ENCODE measurements around the gene PTPRE.

Gene PTPRE

DNA sequence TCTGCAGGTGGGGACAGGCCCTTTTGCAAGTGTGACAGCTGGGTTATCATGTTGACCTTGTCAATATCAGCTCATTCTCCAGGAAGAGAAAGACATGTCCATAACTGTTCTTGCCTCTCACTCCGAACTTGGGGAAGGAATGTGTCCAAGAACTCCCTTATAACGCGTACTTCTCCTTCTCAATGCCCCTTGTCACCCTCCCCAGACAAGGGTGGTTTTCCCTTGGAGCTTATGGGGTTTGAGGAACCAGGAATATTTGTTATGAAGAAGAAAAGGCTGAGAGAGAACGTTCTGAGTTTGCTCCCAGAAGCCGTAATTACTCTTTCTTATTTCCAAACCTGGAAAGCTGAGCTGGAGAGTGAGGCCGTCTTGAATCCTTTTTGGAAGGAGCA, 141.9 kb downstream of the PTPRE start:
- no peak for DNase-seq

DNA sequence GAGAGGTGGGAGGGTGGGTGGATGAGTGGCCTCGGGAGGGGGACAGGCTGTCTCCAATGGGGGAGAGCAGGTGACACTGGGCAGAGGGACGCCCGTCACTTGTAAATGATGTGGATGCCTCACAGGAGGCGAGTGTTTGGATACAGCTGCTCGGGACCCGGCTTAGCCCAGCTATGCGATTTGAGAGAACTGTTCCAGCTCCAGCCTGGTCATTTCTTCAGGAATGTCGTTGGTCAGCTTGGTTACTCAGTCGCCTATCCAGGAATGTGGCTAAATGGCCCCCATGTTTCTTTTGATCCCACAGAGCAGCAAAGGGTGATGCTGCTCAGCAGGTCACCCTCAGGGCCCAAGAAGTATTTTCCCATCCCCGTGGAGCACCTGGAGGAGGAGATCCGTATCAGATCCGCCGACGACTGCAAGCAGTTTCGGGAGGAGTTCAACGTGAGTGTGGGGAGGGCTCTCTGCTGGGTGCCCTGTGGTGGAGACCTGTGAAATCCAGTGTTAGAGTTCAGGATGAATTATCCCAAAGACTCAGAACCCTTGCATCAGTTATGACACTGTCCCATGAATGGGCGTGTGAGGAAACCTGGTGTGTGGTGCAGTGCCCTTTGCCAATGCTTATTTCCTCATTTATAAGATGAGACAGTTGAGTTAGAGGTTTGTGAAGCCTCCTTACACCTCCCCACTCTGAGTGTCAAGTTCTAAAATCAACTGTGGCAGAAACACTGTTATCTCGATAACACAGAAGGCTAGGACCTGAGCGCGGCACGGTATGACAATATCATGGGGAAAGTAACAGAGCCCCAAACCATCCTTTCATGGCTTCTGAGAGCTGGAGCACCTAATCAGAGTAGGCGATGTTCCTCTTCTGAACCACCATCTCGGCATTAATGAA, 142.6 kb downstream of the PTPRE start:
- DNase-seq = no peak

DNA sequence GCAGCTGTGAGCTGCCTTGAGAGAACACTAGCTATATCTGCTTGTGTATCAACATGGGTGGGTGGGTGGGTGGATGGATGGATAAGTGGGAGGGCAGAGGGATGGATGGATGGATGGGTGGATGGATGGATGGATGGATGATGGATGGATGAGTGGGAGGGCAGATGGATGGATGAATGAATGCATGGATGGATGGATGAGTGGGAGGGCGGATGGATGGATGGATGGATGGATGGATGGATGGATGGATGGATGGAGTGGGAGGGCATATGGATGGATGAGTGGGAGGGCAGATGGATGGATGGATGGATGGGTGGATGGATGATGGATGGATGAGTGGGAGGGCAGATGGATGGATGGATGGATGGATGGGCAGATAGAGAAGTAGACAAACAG, 143.2 kb downstream of the PTPRE start:
- DNase-seq = no peak

DNA sequence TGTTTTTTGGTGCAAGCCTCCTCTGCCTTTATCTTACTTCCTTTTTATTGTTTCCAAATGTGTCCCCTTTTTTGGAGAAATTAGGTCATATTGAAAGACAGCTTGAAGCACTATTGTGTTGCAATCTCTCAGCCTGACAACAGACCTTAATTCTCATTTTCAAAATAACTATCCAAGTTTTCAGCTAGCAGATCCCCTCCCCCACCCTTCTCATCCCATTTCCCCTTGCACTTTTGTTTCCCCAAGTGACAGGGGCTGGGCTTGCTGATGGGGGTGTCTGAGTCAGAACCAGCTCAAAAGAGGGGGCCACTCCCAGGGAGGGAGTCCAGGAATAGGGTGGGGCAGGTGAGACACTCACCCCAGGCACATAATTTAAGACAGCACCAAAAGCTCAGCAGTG, 144.0 kb downstream of the PTPRE start:
- DNase-seq = no peak

DNA sequence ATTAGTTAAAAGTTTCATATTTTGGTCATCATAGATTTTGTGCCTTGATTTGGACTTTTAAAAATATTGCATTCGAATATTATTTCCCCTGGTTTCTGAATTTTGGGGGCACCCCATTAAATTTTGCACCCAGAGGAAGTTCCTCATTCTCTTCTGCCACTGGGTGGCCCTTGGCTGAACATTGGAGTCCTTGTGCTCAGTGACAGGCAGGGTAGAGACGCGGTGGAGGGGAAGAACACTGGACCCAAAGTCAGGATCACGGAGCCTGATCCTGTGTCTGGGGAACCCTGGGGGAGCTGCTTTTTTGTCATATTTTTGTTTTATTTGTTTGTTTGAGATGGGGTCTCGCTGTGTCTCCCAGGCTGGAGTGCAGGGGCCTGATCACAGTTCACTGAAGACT, 144.6 kb downstream of the PTPRE start:
- no peak for DNase-seq

DNA sequence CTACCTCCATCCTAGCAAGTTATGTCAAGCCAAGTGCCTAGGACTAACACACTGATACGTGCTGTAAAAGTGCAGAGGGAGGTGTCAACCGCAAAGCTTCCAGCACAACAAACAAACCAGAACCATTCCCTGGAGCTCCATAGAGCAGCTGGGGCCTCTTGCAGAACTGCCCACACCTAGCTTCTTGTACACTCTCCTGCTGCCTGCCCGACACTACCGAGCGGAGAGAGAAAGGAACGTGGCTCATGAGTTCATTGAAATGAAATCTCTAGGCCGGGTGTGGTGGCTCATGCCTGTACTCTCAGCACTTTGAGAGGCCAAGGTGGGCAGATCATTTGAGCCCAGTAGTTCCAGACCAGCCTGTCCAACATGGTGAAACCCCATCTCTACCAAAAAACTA, 145.8 kb downstream of the PTPRE start:
- no peak for DNase-seq

DNA sequence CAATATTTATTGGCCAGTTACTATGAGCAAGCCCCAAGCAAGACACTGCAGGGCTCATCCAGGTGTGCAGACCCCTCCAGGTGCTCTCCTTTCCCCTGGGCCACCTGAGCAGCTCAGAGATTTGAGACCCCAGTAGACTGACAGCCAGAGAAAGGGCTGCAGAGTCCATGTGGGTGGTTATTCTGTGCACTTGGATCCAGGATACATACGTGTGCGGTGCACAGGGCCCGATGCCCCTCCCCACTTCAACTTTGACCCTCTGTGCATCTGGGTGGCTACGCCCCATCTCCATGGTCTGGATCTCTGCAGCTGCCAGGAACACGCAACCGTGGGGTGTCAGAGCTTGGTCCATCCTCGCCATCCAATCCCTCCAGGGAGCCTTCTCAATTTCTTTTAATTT, 146.5 kb downstream of the PTPRE start:
- DNase-seq = no peak

DNA sequence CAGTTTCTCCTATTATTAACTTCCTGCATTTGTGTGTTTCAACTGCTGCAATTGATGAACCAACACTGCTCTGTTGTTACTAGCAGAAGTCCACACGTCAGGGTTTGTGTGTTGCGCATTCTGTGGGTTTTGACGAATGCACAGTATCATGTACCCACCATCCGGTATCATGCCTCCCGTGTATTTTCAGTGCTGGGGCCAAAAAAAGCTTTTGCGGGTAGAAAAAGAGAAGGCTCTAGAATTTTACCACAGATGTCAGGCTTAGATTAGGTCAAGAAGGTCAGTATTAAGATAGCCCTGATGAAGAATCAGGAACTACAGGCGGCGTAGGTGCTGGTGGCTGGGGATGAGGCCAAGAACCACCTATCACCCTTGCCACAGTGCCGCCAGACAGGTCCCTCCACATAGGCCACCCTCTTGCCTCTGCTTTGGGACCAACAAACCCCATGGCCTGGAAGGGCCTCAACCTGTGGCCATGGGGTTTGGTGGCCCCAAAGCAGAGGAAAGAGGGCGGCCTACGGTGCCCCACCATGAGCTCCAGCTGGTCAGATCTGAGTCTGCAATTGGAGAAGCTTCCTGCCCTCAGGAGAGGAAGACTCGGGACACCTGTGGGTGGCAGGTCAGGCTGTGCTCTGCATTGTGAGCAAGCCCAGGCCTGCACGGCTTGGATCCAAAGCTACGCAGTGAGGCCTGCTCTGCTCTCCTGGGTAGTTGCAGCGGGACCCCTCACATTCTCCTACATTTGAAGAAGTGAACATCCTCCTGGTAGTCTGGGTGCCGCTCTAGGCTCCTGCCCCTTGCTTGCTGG, 147.5 kb downstream of the PTPRE start:
- no peak for DNase-seq

DNA sequence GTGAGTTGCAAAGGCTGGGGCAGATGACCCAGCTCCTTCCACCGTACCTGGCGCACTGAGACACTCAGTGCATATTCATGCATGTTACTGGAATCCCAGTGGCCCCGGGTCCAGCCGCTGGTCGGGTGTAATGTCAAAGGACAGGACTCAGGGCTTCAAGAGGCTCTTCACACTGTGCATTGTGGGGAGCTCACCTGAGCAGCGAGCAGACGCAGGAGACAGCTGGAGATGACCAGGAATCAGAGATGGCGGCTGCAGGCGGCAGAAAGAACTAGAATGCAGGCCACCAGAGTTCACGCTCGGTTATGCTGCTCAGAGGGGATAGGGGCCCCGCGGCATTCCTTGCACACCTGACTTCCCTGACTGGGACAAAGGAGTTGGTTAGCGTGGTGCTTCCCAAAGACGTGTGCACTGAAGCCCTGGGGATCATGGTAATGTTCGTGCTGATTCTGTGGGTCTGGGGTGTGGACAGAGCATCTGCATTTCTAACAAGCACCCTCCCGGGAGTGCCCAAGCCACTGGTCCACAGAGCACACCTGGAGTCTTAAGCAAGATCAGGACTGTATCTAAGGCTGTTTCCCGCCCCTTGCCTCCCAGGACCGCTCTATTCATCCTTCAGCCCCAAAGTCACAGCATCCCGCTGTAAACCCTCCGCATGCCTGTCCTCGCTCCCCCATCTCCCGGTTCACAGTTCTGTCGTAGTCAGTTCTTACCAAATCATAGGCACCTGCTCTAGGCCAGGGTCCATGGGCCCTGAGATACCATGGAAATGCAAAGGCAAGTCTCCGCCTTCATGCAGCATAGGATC, 148.4 kb downstream of the PTPRE start:
- DNase-seq = no peak

DNA sequence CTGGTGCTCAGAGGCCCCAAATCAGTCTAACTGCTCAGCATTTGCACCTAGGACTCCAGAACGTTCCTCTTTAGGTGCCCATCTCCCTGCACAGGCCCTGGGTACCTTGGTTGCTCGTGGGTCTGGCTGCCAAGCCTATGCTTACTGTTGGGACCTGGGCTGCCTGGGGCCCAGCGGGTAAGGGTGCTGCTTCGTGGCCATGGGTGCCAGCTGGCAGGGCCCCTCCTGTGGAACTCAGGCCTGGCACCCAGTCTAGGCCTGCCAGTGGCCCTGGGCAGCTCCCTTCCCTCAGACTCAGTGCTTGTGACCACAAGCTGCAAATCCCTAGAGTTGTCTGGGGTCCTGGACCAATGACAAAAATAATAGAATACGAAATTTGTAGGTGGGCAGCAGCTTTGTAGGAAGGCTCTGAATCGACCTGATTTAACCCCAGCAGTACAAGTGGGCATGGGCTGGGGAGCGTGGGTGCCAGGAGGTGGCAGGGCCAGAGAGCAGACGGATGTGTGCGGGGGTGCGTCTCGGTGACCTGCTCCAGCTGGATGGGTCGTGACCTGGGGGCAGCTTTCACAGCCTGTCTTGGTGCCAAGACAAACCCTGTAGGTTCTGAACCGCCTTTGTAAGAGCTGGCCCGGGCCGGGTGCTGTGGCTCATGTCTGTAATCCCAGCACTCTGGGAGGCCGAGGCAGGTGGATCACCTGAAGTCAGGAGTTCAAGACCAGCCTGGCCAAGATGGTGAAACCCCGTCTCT, 149.6 kb downstream of the PTPRE start:
- DNase-seq = no peak

DNA sequence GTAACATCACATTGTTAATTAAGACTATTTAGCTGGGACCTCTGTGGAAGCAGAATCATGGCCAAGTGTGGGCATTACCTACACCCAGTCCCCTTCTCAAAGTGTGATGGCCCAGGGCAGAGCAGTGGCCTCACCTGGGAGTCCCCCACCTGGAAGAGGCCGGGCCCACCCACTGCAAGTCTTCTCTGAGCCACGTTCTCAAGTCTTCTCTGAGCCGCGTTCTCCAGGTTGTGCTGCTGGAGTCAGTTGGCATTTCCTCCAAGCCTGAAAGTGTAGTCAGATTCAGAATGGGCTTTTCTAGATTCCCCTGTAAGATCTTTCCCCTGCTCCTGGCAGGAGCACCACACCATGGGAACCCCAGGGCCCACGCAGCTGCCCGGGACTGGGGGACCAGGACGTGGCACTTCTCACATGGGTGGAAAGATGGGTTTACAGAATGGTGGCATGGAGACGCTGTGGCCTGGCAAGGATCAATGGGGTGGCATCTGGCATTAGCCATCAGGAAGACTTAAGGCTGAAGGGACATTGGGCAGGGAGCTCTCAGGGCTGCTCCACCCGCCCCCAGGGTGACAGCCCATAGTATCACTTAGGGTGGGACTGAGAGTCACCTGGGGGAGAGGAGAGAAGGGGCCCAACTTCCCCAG, 151.3 kb downstream of the PTPRE start:
- DNase-seq = no peak

DNA sequence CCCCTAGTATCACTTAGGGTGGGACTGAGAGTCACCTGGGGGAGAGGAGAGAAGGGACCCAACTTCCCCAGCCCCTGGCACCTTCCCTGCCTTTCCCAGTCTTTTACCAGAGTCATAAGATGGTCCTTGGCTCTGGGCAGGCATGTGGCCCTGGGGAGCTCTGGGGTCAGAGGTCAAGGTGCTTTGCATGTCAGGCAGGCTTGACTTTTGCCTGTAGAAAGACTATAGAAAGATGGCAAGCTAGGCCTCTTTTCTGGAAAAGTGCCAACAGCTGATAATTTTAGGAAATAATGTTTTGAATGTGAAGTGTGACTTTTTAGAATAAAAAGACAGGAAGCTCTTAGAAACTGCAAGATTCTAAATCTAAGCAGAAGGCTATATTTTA, 151.8 kb downstream of the PTPRE start:
- DNase-seq = no peak

DNA sequence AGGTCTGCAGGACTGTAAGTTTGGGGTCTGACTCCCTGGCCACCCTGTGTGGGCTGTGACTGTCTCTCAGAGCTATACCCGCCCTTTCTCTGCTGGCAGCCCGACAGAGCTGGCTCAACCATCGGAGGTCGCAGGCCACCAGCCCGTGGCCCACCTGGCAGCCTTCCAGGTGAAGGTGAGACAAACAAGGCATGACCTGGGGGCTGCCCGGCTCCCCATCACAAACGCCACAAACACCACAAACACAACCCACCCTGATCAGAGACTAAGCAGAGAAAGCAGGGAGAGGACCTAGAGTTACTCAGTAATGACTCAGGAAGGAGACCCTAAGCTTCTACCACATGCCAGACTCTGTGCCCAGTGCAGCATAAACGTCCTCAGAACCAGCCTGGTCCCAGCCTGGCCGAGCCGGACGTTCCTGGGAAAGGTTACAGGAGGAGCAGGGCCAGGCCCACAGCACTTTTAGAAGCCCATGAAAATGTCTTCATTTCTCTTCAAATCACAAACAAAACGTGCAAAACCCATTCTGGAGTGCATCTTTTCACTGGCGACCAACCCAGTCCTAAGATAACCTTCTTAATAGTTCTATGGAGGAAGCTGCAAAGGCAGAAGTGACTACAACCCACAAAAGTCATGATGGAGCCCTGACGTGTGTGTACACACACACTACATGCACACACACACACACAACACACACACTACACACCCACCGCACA, 152.5 kb downstream of the PTPRE start:
- no peak for DNase-seq

DNA sequence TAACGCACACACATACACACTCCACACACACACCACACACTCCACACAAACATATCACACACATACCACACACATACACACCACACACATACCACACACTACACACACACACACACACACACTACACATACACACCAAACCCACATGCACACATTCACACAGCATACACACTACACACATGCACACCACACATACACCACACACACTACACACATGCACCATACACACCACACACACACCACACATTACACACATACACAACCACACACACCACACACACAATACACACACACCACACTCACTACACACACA, 153.0 kb downstream of the PTPRE start:
- no peak for DNase-seq

DNA sequence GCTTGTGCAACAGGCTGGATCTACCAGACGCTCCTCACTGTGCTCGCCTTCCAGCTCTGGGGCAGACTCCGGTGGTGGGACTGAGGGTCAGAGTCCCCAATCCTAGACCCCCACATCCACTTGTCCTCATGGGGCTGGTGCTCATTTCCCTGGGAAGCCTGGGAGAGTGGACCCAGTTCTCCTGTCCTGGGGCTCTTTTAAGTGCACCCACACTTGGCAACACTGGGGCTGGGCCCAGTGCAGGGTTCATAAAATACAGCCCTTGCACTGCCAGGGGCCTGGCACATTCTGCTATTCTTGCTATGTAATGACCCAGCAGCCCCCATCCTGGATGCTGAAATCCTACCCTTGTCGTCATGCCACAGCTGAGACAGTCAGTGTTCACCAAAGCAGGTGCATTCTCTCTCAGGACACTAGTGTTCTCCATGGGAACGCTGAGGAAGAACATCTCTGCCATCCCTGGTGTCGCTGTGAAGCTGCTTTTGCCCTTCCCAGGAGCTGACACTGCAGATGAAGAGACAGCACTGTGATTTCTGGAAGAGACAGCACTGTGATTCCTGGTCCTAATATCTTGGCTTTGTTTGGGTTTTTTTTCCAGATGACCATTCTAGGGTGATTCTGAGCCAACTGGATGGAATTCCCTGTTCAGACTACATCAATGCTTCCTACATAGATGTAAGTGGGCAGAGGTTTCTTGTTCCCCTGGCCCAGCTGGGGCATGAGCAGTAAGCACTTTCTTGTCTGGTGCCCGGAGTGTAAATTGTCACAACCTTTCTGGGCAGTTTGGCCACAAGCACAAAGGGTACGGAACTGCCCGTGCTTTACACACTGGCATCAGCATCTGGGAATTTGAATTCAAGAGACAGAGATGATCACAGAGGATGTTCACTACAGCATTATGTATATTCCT, 153.7 kb downstream of the PTPRE start:
- no peak for DNase-seq

DNA sequence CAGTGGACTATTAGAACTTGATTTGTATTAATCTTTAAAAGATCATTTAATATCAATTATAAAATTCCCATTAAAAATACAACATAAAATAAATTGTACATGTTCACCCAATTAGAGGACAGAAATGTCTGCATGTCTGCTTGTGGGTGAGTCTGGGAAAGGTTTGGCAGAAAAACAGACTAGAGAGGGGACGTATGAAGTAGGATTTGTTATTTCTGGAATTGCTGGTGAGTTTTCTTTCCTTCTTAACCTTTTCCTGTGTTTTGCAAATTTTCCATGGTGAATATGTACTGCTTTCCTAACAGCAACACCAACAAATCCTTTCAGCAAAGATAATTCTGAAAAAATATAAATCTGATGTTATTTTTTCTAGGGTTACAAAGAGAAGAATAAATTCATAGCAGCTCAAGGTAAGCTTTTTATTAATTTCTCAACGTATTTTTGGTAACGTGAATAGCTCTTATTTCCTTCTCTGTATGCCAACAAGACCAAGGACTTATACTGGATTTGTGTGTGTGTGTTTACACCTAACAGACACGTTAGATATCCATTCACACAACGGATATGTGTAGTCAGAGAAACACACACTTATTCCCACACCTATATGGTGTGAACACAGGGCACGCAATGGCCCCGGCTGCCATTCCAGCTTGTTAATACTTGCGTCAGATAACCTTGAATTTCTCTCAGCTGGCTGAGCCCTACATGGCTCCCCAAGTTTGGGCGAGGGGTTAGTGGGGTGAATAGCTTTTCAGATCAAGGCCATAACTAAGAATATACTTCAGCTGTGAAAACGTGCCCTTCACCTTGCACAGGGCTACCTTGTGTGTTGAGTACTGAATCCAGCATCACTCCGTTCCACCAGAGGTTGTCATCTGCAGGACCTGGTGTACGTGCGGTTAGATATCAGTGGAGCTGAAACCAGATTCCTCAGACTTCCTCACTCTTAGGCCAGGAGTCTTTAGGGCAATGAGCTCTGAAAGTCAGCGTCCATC, 154.7 kb downstream of the PTPRE start:
- DNase-seq = no peak

DNA sequence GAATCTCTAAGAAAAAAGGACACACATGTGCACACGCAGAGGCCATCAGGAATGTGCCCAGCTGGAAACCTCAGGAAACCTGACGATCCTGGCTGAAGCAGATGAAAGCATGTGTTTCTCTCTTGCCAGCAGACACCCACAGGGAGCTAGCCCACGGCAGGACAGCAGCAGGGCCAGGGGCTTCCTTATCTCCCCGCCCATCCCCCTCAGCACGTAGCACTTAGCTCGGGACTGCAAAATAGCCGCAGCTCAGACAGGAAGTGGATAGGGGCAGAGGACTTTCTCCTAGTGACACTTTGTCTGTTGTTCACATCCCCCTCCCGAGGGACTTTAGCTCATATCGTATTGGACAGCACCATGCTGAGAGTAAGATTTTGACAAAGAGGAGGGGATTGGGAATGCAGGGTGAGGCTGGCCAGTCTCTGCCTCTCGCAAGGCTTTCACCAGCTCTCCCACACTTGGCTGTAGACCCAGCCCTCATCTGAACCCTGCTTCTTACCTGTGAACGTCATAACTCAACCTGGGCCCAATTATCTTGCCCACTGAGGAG, 155.5 kb downstream of the PTPRE start:
- no peak for DNase-seq

DNA sequence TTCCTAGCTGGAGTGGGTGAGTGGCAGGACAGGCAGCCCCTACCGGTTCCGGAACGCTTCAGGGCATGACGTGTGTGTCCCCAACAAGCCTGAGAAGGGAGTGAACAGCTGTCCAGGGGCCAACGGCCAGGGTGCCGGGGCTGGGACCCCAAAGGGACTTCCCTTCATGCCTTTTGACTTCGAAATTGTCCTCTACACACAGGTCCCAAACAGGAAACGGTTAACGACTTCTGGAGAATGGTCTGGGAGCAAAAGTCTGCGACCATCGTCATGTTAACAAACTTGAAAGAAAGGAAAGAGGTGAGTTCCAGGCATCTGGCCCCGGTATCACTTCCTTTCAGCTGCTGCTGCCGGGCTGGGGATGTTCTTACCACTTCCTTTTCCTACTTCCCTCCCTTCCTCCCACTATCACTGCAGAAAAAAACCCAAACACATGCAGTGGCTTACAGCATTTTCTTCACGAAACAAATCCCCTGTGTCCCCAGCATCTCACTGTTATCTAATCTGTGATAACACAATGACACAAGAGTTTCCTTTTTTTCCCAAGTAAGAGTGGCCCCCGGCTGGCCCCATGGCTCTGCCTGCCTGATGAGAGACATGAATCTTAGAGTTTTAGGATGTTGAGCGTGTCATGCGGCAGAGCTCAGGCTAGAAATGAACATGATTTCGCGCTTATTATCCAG, 156.1 kb downstream of the PTPRE start:
- DNase-seq = no peak
